ENCODE data around the gene SAMD10. TPM values are rescaled to one million over a fixed set of nuclear protein-coding genes. Genes with fewer than 3 reads are reported as not detected.
"Not testable (repeated sequence)": the region's sequence is repeated elsewhere in the genome, so short reads cannot be mapped to it uniquely, and the experiment has no call there.

SAMD10 gene
- 0.24 TPM for total RNA-seq (ENCODE audit: insufficient read depth, low replicate concordance)

- DNase-seq (ENCODE audit: low spot score): peak; percentile 75
Observed at GRCh38 chr20:63979557-63980316, at the start of gene SAMD10. TSS of gene SAMD10 (minus strand) at chr20:63979642. CDS start at chr20:63979467, 175 bp downstream.

- no peak for DNase-seq (ENCODE audit: low spot score)
Observed at GRCh38 chr20:64027981-64028685, 48.7 kb upstream of the SAMD10 start.

GRCh38 chr20:64025826-64026412, 46.5 kb upstream of the SAMD10 start:
- DNase-seq (ENCODE audit: low spot score): no peak

- DNase-seq (ENCODE audit: low spot score): no peak
Observed at GRCh38 chr20:64025101-64025825, 45.8 kb upstream of the SAMD10 start.

GRCh38 chr20:64024141-64024990, 44.9 kb upstream of the SAMD10 start:
- DNase-seq (ENCODE audit: low spot score): no peak

GRCh38 chr20:64023361-64024140, 44.1 kb upstream of the SAMD10 start:
- no peak for DNase-seq (ENCODE audit: low spot score)

GRCh38 chr20:64022671-64023360, 43.4 kb upstream of the SAMD10 start:
- no peak for DNase-seq (ENCODE audit: low spot score)

GRCh38 chr20:64021124-64021975, 41.9 kb upstream of the SAMD10 start:
- no peak for DNase-seq (ENCODE audit: low spot score)

- DNase-seq (ENCODE audit: low spot score): no peak
Observed at GRCh38 chr20:64015635-64016034, 36.2 kb upstream of the SAMD10 start.

- DNase-seq (ENCODE audit: low spot score): not testable (repeated sequence)
Observed at GRCh38 chr20:64012385-64013154, 33.1 kb upstream of the SAMD10 start.

GRCh38 chr20:64011366-64011779, 31.9 kb upstream of the SAMD10 start:
- DNase-seq (ENCODE audit: low spot score): no peak

- no peak for DNase-seq (ENCODE audit: low spot score)
Observed at GRCh38 chr20:64010711-64011237, 31.3 kb upstream of the SAMD10 start.

GRCh38 chr20:64009811-64010387, 30.5 kb upstream of the SAMD10 start:
- no peak for DNase-seq (ENCODE audit: low spot score)

- DNase-seq (ENCODE audit: low spot score): no peak
Observed at GRCh38 chr20:64006902-64007301, 27.5 kb upstream of the SAMD10 start.

- no peak for DNase-seq (ENCODE audit: low spot score)
Observed at GRCh38 chr20:64006490-64006889, 27.0 kb upstream of the SAMD10 start.

- DNase-seq (ENCODE audit: low spot score): no peak
Observed at GRCh38 chr20:64005394-64005793, 26.0 kb upstream of the SAMD10 start.

Data from umbilical cord (tissue), 2 donors.